IMR-90 (cell line): ENCODE measurements around the gene GPSM3. TPM values are rescaled to one million over a fixed set of nuclear protein-coding genes. Genes with fewer than 3 reads are reported as not detected.

Experiments
- ATAC-seq: fragments of 200-7000 bp; cut with Tn5 transposase; 2 replicates; pipeline ENCODE4 v1.9.1; 2020; ENCODE audit warnings: low read depth, mild to moderate bottlenecking, moderate library complexity
- BruUV-seq: library from RNA; stranded (reverse); fragments of 400-500 nt; replicated peaks from 2 replicates; lab custom pipeline; 2021; lab: Mats Ljungman, UMichigan
- CTCF ChIA-PET: fragments of 300-600 bp; formaldehyde crosslinking; extraction: SDS; loops from one replicate; lab custom pipeline; 2021; ENCODE audit warnings: antibody characterized with exemption; lab: Yijun Ruan, JAX
- POLR2A ChIA-PET: fragments of 300-600 bp; sonication (Branson Sonifier 250); formaldehyde crosslinking; loops from one replicate; lab custom pipeline; 2022; ENCODE audit warnings: antibody characterized with exemption; ENCODE audit not compliant: unreplicated experiment; lab: Charles Lee
- DNase-seq: peaks from one replicate; pipeline ENCODE4 v3.0.0; 2013
- H2AFZ ChIP-seq: replicated peaks from 2 replicates; pipeline ENCODE3; 2013; ENCODE audit warnings: low read length, mild to moderate bottlenecking; ENCODE audit not compliant: poor library complexity
- H2AK5ac ChIP-seq: 2 replicates; pipeline ENCODE4 v1.6.1; 2013; ENCODE audit warnings: low read depth, low read length, inconsistent platforms
- H2AK9ac ChIP-seq: replicated peaks from 2 replicates; pipeline ENCODE3; 2013; ENCODE audit warnings: mild to moderate bottlenecking, low read depth, low read length, moderate library complexity; ENCODE audit not compliant: poor library complexity
- H2BK120ac ChIP-seq: 2 replicates; pipeline ENCODE4 v1.6.1; 2013; ENCODE audit warnings: low read depth, low read length, inconsistent platforms
- H2BK15ac ChIP-seq: 3 replicates; pipeline ENCODE4 v1.6.1; 2013; ENCODE audit warnings: low read depth, low read length, inconsistent platforms
- H2BK20ac ChIP-seq: 2 replicates; pipeline ENCODE4 v1.6.1; 2013; ENCODE audit warnings: low read depth, mild to moderate bottlenecking, inconsistent platforms, low read length, moderate library complexity
- H2BK5ac ChIP-seq: 2 replicates; pipeline ENCODE4 v1.6.1; 2013; ENCODE audit warnings: mild to moderate bottlenecking, low read depth, low read length, inconsistent platforms; ENCODE audit not compliant: poor library complexity, severe bottlenecking
- H3K14ac ChIP-seq: replicated peaks from 2 replicates; pipeline ENCODE4 v1.6.1; 2013; ENCODE audit warnings: low read depth, low read length, inconsistent platforms
- H3K18ac ChIP-seq: 2 replicates; pipeline ENCODE4 v1.6.1; 2013; ENCODE audit warnings: low read depth, low read length, control low read depth
- H3K23ac ChIP-seq: 2 replicates; pipeline ENCODE4 v1.6.1; 2013; ENCODE audit warnings: low read depth, low read length, inconsistent platforms
- H3K27ac ChIP-seq: 2 replicates; pipeline ENCODE4 v1.5.1; 2013; ENCODE audit warnings: mild to moderate bottlenecking, control low read depth, low read length; ENCODE audit not compliant: insufficient read depth
- H3K27me3 ChIP-seq: 2 replicates; pipeline ENCODE4 v1.6.1; 2013; ENCODE audit warnings: low read length; ENCODE audit not compliant: control insufficient read depth, insufficient read depth
- H3K36me3 ChIP-seq: 2 replicates; pipeline ENCODE4 v1.6.1; 2013; ENCODE audit warnings: low read length, mixed read lengths; ENCODE audit not compliant: control insufficient read depth, insufficient read depth
- H3K4ac ChIP-seq: 2 replicates; pipeline ENCODE4 v1.6.1; 2013; ENCODE audit warnings: low read depth, low read length, inconsistent platforms
- H3K4me1 ChIP-seq: 2 replicates; pipeline ENCODE4 v1.6.1; 2013; ENCODE audit warnings: low read length, mixed read lengths; ENCODE audit not compliant: control insufficient read depth, insufficient read depth
- H3K4me2 ChIP-seq: 2 replicates; pipeline ENCODE4 v1.6.1; 2013; ENCODE audit warnings: low read depth, mild to moderate bottlenecking, control low read depth, low read length, moderate library complexity
- H3K4me3 ChIP-seq: 2 replicates; pipeline ENCODE4 v1.5.1; 2013; ENCODE audit warnings: low read depth, mild to moderate bottlenecking, control low read depth, low read length, moderate library complexity; ENCODE audit not compliant: insufficient read depth
- H3K56ac ChIP-seq: 2 replicates; pipeline ENCODE4 v1.6.1; 2013; ENCODE audit warnings: low read length, inconsistent platforms; ENCODE audit not compliant: insufficient read depth; ENCODE audit errors: extremely low read depth
- H3K79me1 ChIP-seq, 2 experiments: 2 replicates each; pipeline ENCODE4 v1.6.1; 2013; ENCODE audit warnings: low read length in 2 of 2, inconsistent platforms in 1 of 2, low read depth in 1 of 2
- H3K9ac ChIP-seq: 2 replicates; pipeline ENCODE4 v1.6.1; 2013; ENCODE audit warnings: low read depth, low read length, control low read depth
- H3K9me1 ChIP-seq: 2 replicates; pipeline ENCODE4 v1.6.1; 2013; ENCODE audit warnings: low read length, inconsistent platforms; ENCODE audit not compliant: insufficient read depth
- H3K9me3 ChIP-seq: 2 replicates; pipeline ENCODE4 v1.6.1; 2013; ENCODE audit warnings: low read length; ENCODE audit not compliant: control insufficient read depth, insufficient read depth
- H4K20me1 ChIP-seq: 2 replicates; pipeline ENCODE4 v1.6.1; 2013; ENCODE audit warnings: low read length, inconsistent platforms; ENCODE audit not compliant: insufficient read depth
- H4K5ac ChIP-seq: 2 replicates; pipeline ENCODE4 v1.6.1; 2013; ENCODE audit warnings: mild to moderate bottlenecking, low read depth, low read length, control low read depth
- H4K8ac ChIP-seq, 2 experiments: 2 replicates each; pipeline ENCODE4 v1.6.1; 2013; ENCODE audit warnings: low read depth in 2 of 2, low read length in 2 of 2, control low read depth in 1 of 2, inconsistent platforms in 1 of 2
- H4K91ac ChIP-seq: 2 replicates; pipeline ENCODE4 v1.6.1; 2013; ENCODE audit warnings: low read depth, low read length, inconsistent platforms; ENCODE audit not compliant: insufficient read depth
- BHLHE40 ChIP-seq: fragments of 150-350 bp; IDR thresholded peaks from 2 replicates; pipeline ENCODE4 v1.6.1; 2016; ENCODE audit warnings: mild to moderate bottlenecking, low read depth, low read length
- CEBPB ChIP-seq: IDR thresholded peaks from 2 replicates; pipeline ENCODE4 v1.6.1; 2012; ENCODE audit warnings: low read depth, low read length, improper control_type of control experiment
- CHD1 ChIP-seq: IDR thresholded peaks from 2 replicates; pipeline ENCODE4 v1.6.1; 2012; ENCODE audit warnings: low read depth, low read length, improper control_type of control experiment
- FOS ChIP-seq: fragments of 150-350 bp; IDR thresholded peaks from 2 replicates; pipeline ENCODE4 v1.6.1; 2016; ENCODE audit warnings: low read depth, low read length
- MAFK ChIP-seq: IDR thresholded peaks from 2 replicates; pipeline ENCODE4 v1.6.1; 2012; ENCODE audit warnings: low read depth, low read length, improper control_type of control experiment
- MAZ ChIP-seq: IDR thresholded peaks from 2 replicates; pipeline ENCODE4 v1.6.1; 2012; ENCODE audit warnings: low read depth, mild to moderate bottlenecking, low read length, improper control_type of control experiment, moderate library complexity, borderline replicate concordance
- MXI1 ChIP-seq: IDR thresholded peaks from 2 replicates; pipeline ENCODE4 v1.6.1; 2012; ENCODE audit warnings: low read depth, mild to moderate bottlenecking, low read length, moderate library complexity, borderline replicate concordance
- NFE2L2 ChIP-seq: fragments of 150-350 bp; IDR thresholded peaks from 2 replicates; pipeline ENCODE4 v1.6.1; 2016; ENCODE audit warnings: low read depth, mild to moderate bottlenecking, low read length
- POLR2A ChIP-seq: IDR thresholded peaks from 2 replicates; pipeline ENCODE4 v1.6.1; 2012; ENCODE audit warnings: mild to moderate bottlenecking, low read depth, low read length
- RAD21 ChIP-seq: IDR thresholded peaks from 2 replicates; pipeline ENCODE4 v1.6.1; 2012; ENCODE audit warnings: low read length, improper control_type of control experiment
- RCOR1 ChIP-seq: IDR thresholded peaks from 2 replicates; pipeline ENCODE4 v1.6.1; 2012; ENCODE audit warnings: mild to moderate bottlenecking, low read length, improper control_type of control experiment; ENCODE audit not compliant: insufficient replicate concordance
- RFX5 ChIP-seq: IDR thresholded peaks from 2 replicates; pipeline ENCODE4 v1.8.0; 2012; ENCODE audit warnings: low read depth, mild to moderate bottlenecking, low read length, moderate library complexity
- SMC3 ChIP-seq: fragments of 150-350 bp; IDR thresholded peaks from 2 replicates; pipeline ENCODE4 v1.6.1; 2016; ENCODE audit warnings: low read depth, mild to moderate bottlenecking, antibody characterized with exemption, low read length, moderate library complexity
- WGBS, 2 experiments: methylation state at CpG; one replicate each; pipeline versions ENCODE4 v1.1.5 to v1.1.7; 2013; ENCODE audit warnings: missing lambda C conversion rate in 2 of 2; ENCODE audit not compliant: insufficient read length in 1 of 2; ENCODE audit errors: extremely low coverage in 2 of 2; 5-methylcytosine and 5-hydroxymethylcytosine counted together
- dilution Hi-C: fragments of 300-500 bp; cut with HindIII; formaldehyde crosslinking; loops from one replicate; pipeline ENCODE4 v1.14.3; 2018; ENCODE audit warnings: low sequenced_read_pairs; ENCODE audit not compliant: unreplicated experiment
- in situ Hi-C: fragments of 300-500 bp; cut with MboI; formaldehyde crosslinking; loops from 3 replicates; pipeline ENCODE4 v1.14.3; 2019; ENCODE audit warnings: low sequenced_read_pairs, inconsistent platforms, mixed read lengths
- intact Hi-C: fragments of 100-400 bp; cut with micrococcal nuclease; formaldehyde crosslinking; loops from 2 replicates; pipeline ENCODE4 v1.10.0; 2022
- polyA plus RNA-seq, 3 experiments: library from polyadenylated mRNA; depleted of rRNA; stranded (reverse); fragments of >200 nt; gene quantifications; 2 replicates each; pipeline ENCODE4 v1.2.3, GENCODE V29; 2012; ENCODE audit warnings: low replicate concordance in 1 of 3
- total RNA-seq: library from RNA; depleted of rRNA; stranded (reverse); fragments of >200 nt; gene quantifications from 2 replicates; pipeline ENCODE4 v1.2.3, GENCODE V29; 2012
- TF ChIP-seq, protein P1 (sequence below): conservative IDR thresholded peaks from 2 replicates; pipeline ENCODE4 v1.5.1; 2012; ENCODE audit warnings: mild to moderate bottlenecking, low read depth, low read length, improper control_type of control experiment
- TF ChIP-seq, protein P2 (sequence below): fragments of 150-350 bp; IDR thresholded peaks from 2 replicates; pipeline ENCODE4 v1.6.1; 2017; ENCODE audit warnings: mild to moderate bottlenecking, antibody characterized with exemption, low read length, low read depth
- TF ChIP-seq, protein P3 (sequence below): fragments of 150-350 bp; IDR thresholded peaks from 2 replicates; pipeline ENCODE4 v1.6.1; 2016; ENCODE audit warnings: low read depth, mild to moderate bottlenecking, low read length, moderate library complexity, borderline replicate concordance

The GPSM3 gene
- total and polyA plus RNA-seq, 2 of the 4 experiments (the other 2 are of a cell fraction) = 3.0 to 9.8 TPM

DNA sequence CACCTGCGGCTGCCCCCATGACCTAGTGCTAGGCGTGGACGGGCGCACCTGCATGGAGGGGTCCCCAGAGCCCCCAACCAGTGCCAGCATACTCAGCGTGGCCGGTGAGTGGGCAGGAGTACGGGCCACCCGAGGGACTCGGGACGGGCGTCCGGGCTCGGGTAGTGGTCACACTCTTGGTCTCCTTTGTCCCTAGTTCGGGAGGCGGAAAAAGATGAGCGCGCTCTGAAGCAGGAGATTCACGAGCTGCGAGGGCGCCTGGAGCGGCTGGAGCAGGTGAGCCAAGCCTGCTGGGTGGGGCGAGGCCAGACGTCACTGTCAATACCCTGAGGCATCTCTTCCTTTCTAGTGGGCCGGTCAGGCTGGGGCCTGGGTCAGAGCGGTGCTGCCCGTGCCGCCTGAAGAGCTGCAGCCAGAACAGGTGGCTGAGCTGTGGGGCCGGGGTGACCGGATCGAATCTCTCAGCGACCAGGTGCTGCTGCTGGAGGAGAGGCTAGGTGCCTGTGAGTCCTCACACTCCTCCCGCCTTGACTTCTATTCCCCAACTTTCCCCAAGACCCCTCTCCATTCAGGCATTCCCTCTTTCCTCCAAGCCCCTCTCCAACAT lies 25.2 kb downstream of the GPSM3 start:
- dilution Hi-C loops = no loop called here
- H4K20me1 ChIP-seq = no peaks in the 10 kb centered on the region
- WGBS, 2 experiments = 85% methylated on average over 17 of the region's 32 CpGs; no CpG with 5 or more reads in 1 of the 2 experiments
- H3K79me1 ChIP-seq = peaks cover 0 to 21% of the 10 kb centered on the region in 2 experiments; a peak in 2 of 4 replicates
- H2BK5ac ChIP-seq = no peak overlapping the region
- no peak overlapping the region for H2AK5ac ChIP-seq
- no peak overlapping the region for H3K4ac ChIP-seq
- no peak overlapping the region for H4K5ac ChIP-seq
- DNase-seq (no peak), ATAC-seq (no peak)
- no peaks in the 10 kb centered on the region for H3K9me3 ChIP-seq
- H4K8ac ChIP-seq = no peak overlapping the region
- peaks cover 60% of the 10 kb centered on the region for H3K36me3 ChIP-seq
- intact Hi-C loops = no loop called here
- CTCF ChIA-PET = no interaction called here
- no peak overlapping the region for H3K27ac ChIP-seq
- H3K23ac ChIP-seq = no peak overlapping the region
- no peak overlapping the region for H2AK9ac ChIP-seq
- H2BK15ac ChIP-seq = no peak overlapping the region
- H3K9ac ChIP-seq = no peak overlapping the region
- no TSS peak for BruUV-seq
- H3K14ac ChIP-seq = no peak overlapping the region
- H2BK120ac ChIP-seq = no peak overlapping the region
- TF ChIP-seq BHLHE40 = no peak
- TF ChIP-seq SMC3 = no peak
- TF ChIP-seq RFX5 = no peak
- no peak for TF ChIP-seq MAZ
- no peak for TF ChIP-seq RCOR1
- no peak for TF ChIP-seq RAD21
- TF ChIP-seq NFE2L2 = no peak
- TF ChIP-seq MXI1 = no peak
- no peak for TF ChIP-seq CHD1
- TF ChIP-seq, protein P1, sequence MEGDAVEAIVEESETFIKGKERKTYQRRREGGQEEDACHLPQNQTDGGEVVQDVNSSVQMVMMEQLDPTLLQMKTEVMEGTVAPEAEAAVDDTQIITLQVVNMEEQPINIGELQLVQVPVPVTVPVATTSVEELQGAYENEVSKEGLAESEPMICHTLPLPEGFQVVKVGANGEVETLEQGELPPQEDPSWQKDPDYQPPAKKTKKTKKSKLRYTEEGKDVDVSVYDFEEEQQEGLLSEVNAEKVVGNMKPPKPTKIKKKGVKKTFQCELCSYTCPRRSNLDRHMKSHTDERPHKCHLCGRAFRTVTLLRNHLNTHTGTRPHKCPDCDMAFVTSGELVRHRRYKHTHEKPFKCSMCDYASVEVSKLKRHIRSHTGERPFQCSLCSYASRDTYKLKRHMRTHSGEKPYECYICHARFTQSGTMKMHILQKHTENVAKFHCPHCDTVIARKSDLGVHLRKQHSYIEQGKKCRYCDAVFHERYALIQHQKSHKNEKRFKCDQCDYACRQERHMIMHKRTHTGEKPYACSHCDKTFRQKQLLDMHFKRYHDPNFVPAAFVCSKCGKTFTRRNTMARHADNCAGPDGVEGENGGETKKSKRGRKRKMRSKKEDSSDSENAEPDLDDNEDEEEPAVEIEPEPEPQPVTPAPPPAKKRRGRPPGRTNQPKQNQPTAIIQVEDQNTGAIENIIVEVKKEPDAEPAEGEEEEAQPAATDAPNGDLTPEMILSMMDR = no peak
- TF ChIP-seq MAFK = no peak
- TF ChIP-seq, protein P2, sequence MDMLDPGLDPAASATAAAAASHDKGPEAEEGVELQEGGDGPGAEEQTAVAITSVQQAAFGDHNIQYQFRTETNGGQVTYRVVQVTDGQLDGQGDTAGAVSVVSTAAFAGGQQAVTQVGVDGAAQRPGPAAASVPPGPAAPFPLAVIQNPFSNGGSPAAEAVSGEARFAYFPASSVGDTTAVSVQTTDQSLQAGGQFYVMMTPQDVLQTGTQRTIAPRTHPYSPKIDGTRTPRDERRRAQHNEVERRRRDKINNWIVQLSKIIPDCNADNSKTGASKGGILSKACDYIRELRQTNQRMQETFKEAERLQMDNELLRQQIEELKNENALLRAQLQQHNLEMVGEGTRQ = no peak
- TF ChIP-seq FOS = no peak
- no peak for TF ChIP-seq POLR2A
- TF ChIP-seq, protein P3, sequence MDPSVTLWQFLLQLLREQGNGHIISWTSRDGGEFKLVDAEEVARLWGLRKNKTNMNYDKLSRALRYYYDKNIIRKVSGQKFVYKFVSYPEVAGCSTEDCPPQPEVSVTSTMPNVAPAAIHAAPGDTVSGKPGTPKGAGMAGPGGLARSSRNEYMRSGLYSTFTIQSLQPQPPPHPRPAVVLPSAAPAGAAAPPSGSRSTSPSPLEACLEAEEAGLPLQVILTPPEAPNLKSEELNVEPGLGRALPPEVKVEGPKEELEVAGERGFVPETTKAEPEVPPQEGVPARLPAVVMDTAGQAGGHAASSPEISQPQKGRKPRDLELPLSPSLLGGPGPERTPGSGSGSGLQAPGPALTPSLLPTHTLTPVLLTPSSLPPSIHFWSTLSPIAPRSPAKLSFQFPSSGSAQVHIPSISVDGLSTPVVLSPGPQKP = no peak
- no peak for TF ChIP-seq CEBPB
- no peak overlapping the region for H3K4me2 ChIP-seq
- H3K56ac ChIP-seq = no peak overlapping the region
- no peak overlapping the region for H3K4me3 ChIP-seq
- H3K9me1 ChIP-seq = peaks cover 9% of the 10 kb centered on the region
- POLR2A ChIA-PET = interaction anchor here (1.0 kb wide), 1 partner anchor 10 kb away, joined by 3 read pairs; no protein-coding TSS in a partner anchor
- in situ Hi-C loops = no loop called here
- no peak overlapping the region for H3K18ac ChIP-seq
- H3K4me1 ChIP-seq = peaks cover 3% of the 10 kb centered on the region; the same call in 1 of the 2 replicates
- H2BK20ac ChIP-seq = no peak overlapping the region
- H3K27me3 ChIP-seq = no peaks in the 10 kb centered on the region
- no peak overlapping the region for H2AFZ ChIP-seq
- H4K91ac ChIP-seq = no peak overlapping the region
